Lower lobe of right lung (tissue), 2 donors: ENCODE results near the gene MYO5B. TPM values are rescaled to one million over a fixed set of nuclear protein-coding genes. Genes with fewer than 3 reads are reported as not detected.
A peak's percentile ranks its signal among the peaks of the same experiment; 100 is the strongest.

Experiments used
- ATAC-seq, 2 donors: fragments of 200-7000 bp; cut with Tn5 transposase; one replicate each; pipeline ENCODE4 v1.9.1; 2020 to 2022; ENCODE audit warnings: mild to moderate bottlenecking in 2 of 2, moderate library complexity in 2 of 2
- DNase-seq: peaks from one replicate; pipeline ENCODE4 v3.0.0-alpha.2; 2020
- H3K27ac ChIP-seq: fragments of 200-600 bp; one replicate; pipeline ENCODE4 v1.8.0; 2022
- H3K27me3 ChIP-seq: fragments of 200-600 bp; one replicate; pipeline ENCODE4 v1.8.0; 2022; ENCODE audit warnings: low read depth
- H3K36me3 ChIP-seq: fragments of 200-600 bp; one replicate; pipeline ENCODE4 v1.8.0; 2022; ENCODE audit warnings: mild to moderate bottlenecking
- H3K4me1 ChIP-seq: fragments of 200-600 bp; one replicate; pipeline ENCODE4 v1.8.0; 2022
- H3K4me3 ChIP-seq: fragments of 200-600 bp; one replicate; pipeline ENCODE4 v1.8.0; 2022; ENCODE audit warnings: mild to moderate bottlenecking
- H3K9me3 ChIP-seq: fragments of 200-600 bp; one replicate; pipeline ENCODE4 v1.8.0; 2022
- CTCF ChIP-seq: fragments of 200-600 bp; IDR thresholded peaks from one replicate; pipeline ENCODE4 v1.8.0; 2022; ENCODE audit warnings: antibody characterized with exemption, mild to moderate bottlenecking
- intact Hi-C: fragments of 100-400 bp; cut with DNase I; formaldehyde crosslinking; loops from one replicate; pipeline ENCODE4 v1.11.0; 2022
- total RNA-seq: library from RNA; stranded (reverse); fragmentation: NEBNext Ultra II Directional; extraction: Animal tissue kit (Norgen Biotek cat#: 25700); gene quantifications from one replicate; pipeline ENCODE4 v1.2.1, GENCODE V29; 2021
- donor health status: DM: no; HTN: yes; CAD: no; lungs with severe emphysema.

MYO5B gene
- total RNA-seq, 1 donor from 2014 or later, result 23.3 TPM

GRCh38 chr18:50138181-50139064 lies 56.5 kb downstream of the MYO5B start:
- ATAC-seq (peak in 1 of 2 donors; percentile 49), DNase-seq (no peak)
- TF ChIP-seq CTCF, result no peak
- intact Hi-C loops, result no loop called here
- H3K36me3 ChIP-seq, result no peaks in the 10 kb centered on the region
- H3K9me3 ChIP-seq, result no peaks in the 10 kb centered on the region
- H3K27ac ChIP-seq, result no peak overlapping the region
- no peaks in the 10 kb centered on the region for H3K27me3 ChIP-seq
- no peaks in the 10 kb centered on the region for H3K4me1 ChIP-seq
- H3K4me3 ChIP-seq, result no peak overlapping the region

- Histone ChIP-seq H3K4me3 (no peak overlapping the region), H3K27me3 (no peaks in the 10 kb centered on the region), H3K4me1 (no peaks in the 10 kb centered on the region), H3K9me3 (no peaks in the 10 kb centered on the region), H3K36me3 (no peaks in the 10 kb centered on the region), H3K27ac (no peak overlapping the region)
- intact Hi-C loops, result no loop called here
- no peak for DNase-seq
- no peak for TF ChIP-seq CTCF
- ATAC-seq, result no peak
These were observed 59.0 kb downstream of the MYO5B start for GRCh38 chr18:50135903-50136302.

- Histone ChIP-seq H3K27ac (no peak overlapping the region), H3K9me3 (no peaks in the 10 kb centered on the region), H3K4me1 (no peaks in the 10 kb centered on the region), H3K4me3 (no peak overlapping the region), H3K36me3 (no peaks in the 10 kb centered on the region), H3K27me3 (no peaks in the 10 kb centered on the region)
- ATAC-seq (no peak), DNase-seq (no peak)
- no peak for TF ChIP-seq CTCF
- intact Hi-C loops, result no loop called here
These were observed 61.4 kb downstream of the MYO5B start for GRCh38 chr18:50133526-50133925.

- Histone ChIP-seq H3K4me3 (no peak overlapping the region), H3K36me3 (no peaks in the 10 kb centered on the region), H3K9me3 (no peaks in the 10 kb centered on the region), H3K27ac (no peak overlapping the region), H3K27me3 (no peaks in the 10 kb centered on the region), H3K4me1 (no peaks in the 10 kb centered on the region)
- no peak for TF ChIP-seq CTCF
- intact Hi-C loops, result no loop called here
- ATAC-seq, result no peak
- DNase-seq, result no peak
These were observed 63.4 kb downstream of the MYO5B start for GRCh38 chr18:50131591-50131990.

GRCh38 chr18:50128506-50129271 lies 66.3 kb downstream of the MYO5B start:
- H3K36me3 ChIP-seq, result no peaks in the 10 kb centered on the region
- no peaks in the 10 kb centered on the region for H3K4me1 ChIP-seq
- no peaks in the 10 kb centered on the region for H3K9me3 ChIP-seq
- no peak overlapping the region for H3K27ac ChIP-seq
- DNase-seq (no peak), ATAC-seq (no peak)
- TF ChIP-seq CTCF, result no peak
- H3K27me3 ChIP-seq, result no peaks in the 10 kb centered on the region
- intact Hi-C loops, result no loop called here
- H3K4me3 ChIP-seq, result no peak overlapping the region
